HG03575 (cell line): Measurements from ENCODE around the gene LIX1L.
A peak's percentile ranks its signal among the peaks of the same experiment; 100 is the strongest.

ENCODE experiments used
- ATAC-seq: cut with Tn5 transposase; IDR thresholded peaks from one replicate; pipeline ENCODE4 v1.9.1; 2021; ENCODE audit not compliant: unreplicated experiment, insufficient number of reproducible peaks, low FRiP score; ENCODE audit errors: extremely low read depth

Gene LIX1L

GRCh38 chr1:145986551-145986950 lies 28.7 kb upstream of the LIX1L start:
- ATAC-seq = no peak

- no peak for ATAC-seq
Measured at GRCh38 chr1:145985502-145986439, 28.0 kb upstream of the LIX1L start.

GRCh38 chr1:145985129-145985501 lies 27.3 kb upstream of the LIX1L start:
- no peak for ATAC-seq

- ATAC-seq = no peak
Measured at GRCh38 chr1:145983960-145984830, 26.4 kb upstream of the LIX1L start.

GRCh38 chr1:145983206-145983675 lies 25.4 kb upstream of the LIX1L start:
- ATAC-seq = no peak

GRCh38 chr1:145982010-145982723 lies 24.4 kb upstream of the LIX1L start:
- ATAC-seq = no peak

GRCh38 chr1:145980457-145980994 lies 22.7 kb upstream of the LIX1L start:
- no peak for ATAC-seq

- no peak for ATAC-seq
Measured at GRCh38 chr1:145979746-145980456, 22.1 kb upstream of the LIX1L start.

GRCh38 chr1:145978854-145979745 lies 21.3 kb upstream of the LIX1L start:
- peak; percentile 60 for ATAC-seq

GRCh38 chr1:145978471-145978853 lies 20.6 kb upstream of the LIX1L start:
- no peak for ATAC-seq

GRCh38 chr1:145977486-145978470 lies 20.0 kb upstream of the LIX1L start:
- ATAC-seq = no peak

GRCh38 chr1:145977016-145977415 lies 19.2 kb upstream of the LIX1L start:
- ATAC-seq = no peak

- no peak for ATAC-seq
Measured at GRCh38 chr1:145975216-145975615, 17.4 kb upstream of the LIX1L start.

- no peak for ATAC-seq
Measured at GRCh38 chr1:145974721-145975120, 16.9 kb upstream of the LIX1L start.

- ATAC-seq = no peak
Measured at GRCh38 chr1:145972580-145972979, 14.8 kb upstream of the LIX1L start.

GRCh38 chr1:145967288-145967687 lies 9.5 kb upstream of the LIX1L start:
- no peak for ATAC-seq
